ENCODE measurements around the gene ARL2.

Gene ARL2

DNA sequence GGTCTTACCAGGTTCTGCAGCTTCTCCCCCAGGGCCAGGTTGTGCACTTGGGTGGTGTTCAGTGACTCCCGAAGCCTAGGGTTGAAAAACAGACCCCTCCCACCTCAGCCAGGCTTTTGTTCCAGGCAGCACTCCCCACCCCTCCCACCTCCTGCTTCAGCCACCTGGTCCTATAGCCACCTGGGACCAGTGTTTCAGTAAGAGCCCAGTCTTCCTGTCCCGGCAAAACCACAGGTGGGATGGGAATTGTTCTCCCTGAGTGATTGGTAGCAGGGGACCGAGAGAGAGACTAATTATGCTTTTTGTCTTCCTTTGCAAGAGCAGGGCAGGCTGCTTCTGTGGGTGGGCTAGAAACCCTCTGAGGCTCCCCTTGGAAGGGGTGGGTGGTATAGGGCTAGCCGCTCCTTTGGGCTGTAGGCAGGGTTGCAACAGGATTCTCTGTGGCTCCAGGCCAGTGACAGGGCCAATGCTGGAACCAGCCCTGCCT lies 52.9 kb downstream of the ARL2 start:
- no peak overlapping the region; the same call in 1 of the 2 replicates for H3K4me3 ChIP-seq
- peaks cover 12% of the 10 kb centered on the region for H3K4me1 ChIP-seq
- H3K27me3 ChIP-seq = no peaks in the 10 kb centered on the region
- peak overlapping the region; percentile 38; the same call in 1 of the 2 replicates for H3K9ac ChIP-seq
- peak overlapping the region; percentile 12 for H3K27ac ChIP-seq
- TF ChIP-seq Cebpa-rat (IDR thresholded peaks at IDR 0.05) = no peak
- H3K4me2 ChIP-seq = no peak overlapping the region
- no peaks in the 10 kb centered on the region for H3K36me3 ChIP-seq
- H3K9me3 ChIP-seq = no peaks in the 10 kb centered on the region
- H4K20me1 ChIP-seq = no peaks in the 10 kb centered on the region

DNA sequence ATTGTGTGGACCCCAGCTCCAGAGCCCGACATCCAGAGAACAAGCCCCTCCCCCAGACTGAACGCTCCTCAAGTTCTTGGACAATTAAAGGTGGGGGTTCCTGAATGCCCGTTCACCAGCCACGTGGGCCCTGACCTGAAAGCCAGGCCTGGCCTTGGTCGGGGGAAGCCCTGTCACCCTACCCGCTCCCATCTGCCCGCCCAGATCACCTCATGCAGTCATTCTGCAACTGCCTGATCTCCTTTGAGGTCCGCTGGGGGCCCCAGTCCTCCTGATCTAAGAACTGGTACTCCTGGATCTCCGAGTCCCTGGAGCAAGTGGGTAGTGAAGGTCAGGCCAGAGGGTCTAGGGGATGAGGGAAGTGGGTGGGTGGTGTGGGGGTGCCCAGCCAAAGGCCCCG lies 53.5 kb downstream of the ARL2 start:
- Histone ChIP-seq H3K27me3 (no peaks in the 10 kb centered on the region), H3K4me1 (0 out of 2 replicates have a peak, but pooled peaks cover 6% of the 10 kb centered on the region), H3K4me2 (no peak overlapping the region), H3K9ac (no peak overlapping the region), H3K27ac (peak overlapping the region; percentile 12), H3K4me3 (no peak overlapping the region; the same call in 1 of the 2 replicates), H4K20me1 (no peaks in the 10 kb centered on the region), H3K9me3 (no peaks in the 10 kb centered on the region), H3K36me3 (no peaks in the 10 kb centered on the region)
- TF ChIP-seq Cebpa-rat (IDR thresholded peaks at IDR 0.05) = no peak

DNA sequence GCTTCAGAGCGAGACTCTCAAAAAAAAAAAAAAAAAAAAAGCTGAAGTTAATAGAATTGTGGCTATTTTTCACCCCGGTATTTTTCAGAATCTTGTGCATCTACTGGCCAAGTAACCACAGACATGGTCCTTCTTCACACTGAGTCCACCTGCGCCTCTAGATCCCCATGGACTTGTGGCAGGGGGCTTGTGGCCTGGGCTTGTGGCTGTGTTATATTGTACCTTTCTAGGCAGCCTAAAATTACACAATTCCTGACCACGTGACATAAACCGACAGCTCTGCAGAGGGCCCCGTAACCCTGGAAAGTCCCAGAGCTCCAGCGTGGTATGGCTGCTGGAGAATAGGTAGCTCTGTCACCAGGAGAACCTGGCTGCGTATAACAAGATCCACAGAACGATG lies 55.3 kb downstream of the ARL2 start:
- H3K27me3 ChIP-seq = no peaks in the 10 kb centered on the region
- no peak overlapping the region for H3K9ac ChIP-seq
- TF ChIP-seq Cebpa-rat (IDR thresholded peaks at IDR 0.05) = no peak
- H3K4me3 ChIP-seq = no peak overlapping the region
- no peaks in the 10 kb centered on the region for H4K20me1 ChIP-seq
- no peaks in the 10 kb centered on the region for H3K4me1 ChIP-seq
- H3K4me2 ChIP-seq = no peak overlapping the region
- no peak overlapping the region for H3K27ac ChIP-seq
- no peaks in the 10 kb centered on the region for H3K36me3 ChIP-seq
- no peaks in the 10 kb centered on the region for H3K9me3 ChIP-seq
